Mammary epithelial cell (primary cell): ENCODE measurements around the gene SUN2.

ENCODE experiments used
- CTCF ChIP-seq, 2 donors: IDR thresholded peaks in 1 of 2; conservative IDR thresholded peaks in 1 of 2; 2 replicates each; pipeline ENCODE4 v1.5.1; 2011 to 2012; ENCODE audit warnings: inconsistent platforms in 2 of 2, low read length in 2 of 2, mild to moderate bottlenecking in 2 of 2, control low read depth in 1 of 2, low read depth in 1 of 2; ENCODE audit not compliant: insufficient read depth in 1 of 2; ENCODE audit errors: extremely low read depth in 1 of 2
- EZH2 ChIP-seq: IDR thresholded peaks from 2 replicates; pipeline ENCODE4 v1.6.1; 2012; ENCODE audit warnings: low read length, inconsistent platforms, borderline replicate concordance

GRCh38 chr22:38709306-38709705 lies 46.5 kb downstream of the SUN2 start:
- TF ChIP-seq CTCF (conservative IDR thresholded peaks at IDR 0.05 in 1 of 2, IDR thresholded peaks at IDR 0.05 in 1 of 2; ENCODE audit: extremely low read depth in 1 of 2, insufficient read depth in 1 of 2, low read depth in 1 of 2, low read length in 2 of 2) (no peak), EZH2 (no peak)
